ENCODE data around the gene PKNOX2. TPM values are rescaled to one million over a fixed set of nuclear protein-coding genes. Genes with fewer than 3 reads are reported as not detected.

PKNOX2 gene
- total RNA-seq, 1 donor from 2014 or later = 41.8 TPM

GRCh38 chr11:125284245-125284850 lies 119.8 kb downstream of the PKNOX2 start:
- Mint-ChIP-seq H3K36me3 (ENCODE audit: low read depth, unreplicated experiment) (peaks cover 2% of the 10 kb centered on the region), H3K27me3 (ENCODE audit: unreplicated experiment) (peaks cover 3% of the 10 kb centered on the region), H3K4me1 (ENCODE audit: unreplicated experiment) (peaks cover 40% of the 10 kb centered on the region), H3K27ac (ENCODE audit: unreplicated experiment) (no peak overlapping the region), H3K4me3 (ENCODE audit: unreplicated experiment) (no peak overlapping the region), H3K9me3 (ENCODE audit: unreplicated experiment) (no peaks in the 10 kb centered on the region)
- TF ChIP-seq CTCF (IDR thresholded peaks at IDR 0.05; ENCODE audit: unreplicated experiment) = no peak
- no peak for DNase-seq (ENCODE audit: low spot score)

- Mint-ChIP-seq H3K27me3 (ENCODE audit: unreplicated experiment) (peaks cover 4% of the 10 kb centered on the region), H3K4me3 (ENCODE audit: unreplicated experiment) (no peak overlapping the region), H3K36me3 (ENCODE audit: low read depth, unreplicated experiment) (peaks cover 10% of the 10 kb centered on the region), H3K9me3 (ENCODE audit: unreplicated experiment) (no peaks in the 10 kb centered on the region), H3K27ac (ENCODE audit: unreplicated experiment) (peak overlapping the region; percentile 7), H3K4me1 (ENCODE audit: unreplicated experiment) (peaks cover 31% of the 10 kb centered on the region)
- no peak for TF ChIP-seq CTCF (IDR thresholded peaks at IDR 0.05; ENCODE audit: unreplicated experiment)
- no peak for DNase-seq (ENCODE audit: low spot score)
These were observed 121.3 kb downstream of the PKNOX2 start for GRCh38 chr11:125285844-125286243.

GRCh38 chr11:125286486-125286885 lies 121.9 kb downstream of the PKNOX2 start:
- H3K9me3 Mint-ChIP-seq (ENCODE audit: unreplicated experiment) = no peaks in the 10 kb centered on the region
- H3K36me3 Mint-ChIP-seq (ENCODE audit: low read depth, unreplicated experiment) = peaks cover 10% of the 10 kb centered on the region
- DNase-seq (ENCODE audit: low spot score) = no peak
- no peak overlapping the region for H3K27ac Mint-ChIP-seq (ENCODE audit: unreplicated experiment)
- peaks cover 4% of the 10 kb centered on the region for H3K27me3 Mint-ChIP-seq (ENCODE audit: unreplicated experiment)
- H3K4me3 Mint-ChIP-seq (ENCODE audit: unreplicated experiment) = no peak overlapping the region
- H3K4me1 Mint-ChIP-seq (ENCODE audit: unreplicated experiment) = peaks cover 25% of the 10 kb centered on the region
- TF ChIP-seq CTCF (IDR thresholded peaks at IDR 0.05; ENCODE audit: unreplicated experiment) = no peak

- Mint-ChIP-seq H3K9me3 (ENCODE audit: unreplicated experiment) (no peaks in the 10 kb centered on the region), H3K4me1 (ENCODE audit: unreplicated experiment) (peaks cover 22% of the 10 kb centered on the region), H3K27me3 (ENCODE audit: unreplicated experiment) (peaks cover 5% of the 10 kb centered on the region), H3K36me3 (ENCODE audit: low read depth, unreplicated experiment) (peaks cover 17% of the 10 kb centered on the region), H3K27ac (ENCODE audit: unreplicated experiment) (no peak overlapping the region), H3K4me3 (ENCODE audit: unreplicated experiment) (no peak overlapping the region)
- TF ChIP-seq CTCF (IDR thresholded peaks at IDR 0.05; ENCODE audit: unreplicated experiment) = no peak
- DNase-seq (ENCODE audit: low spot score) = peak; percentile 44
These were observed 123.1 kb downstream of the PKNOX2 start for GRCh38 chr11:125287491-125288210.

Data from endothelial cell (in vitro differentiated cells).